Measurements from ENCODE around the gene HOMER1.

Gene HOMER1

GRCh38 chr5:79552984-79553383 is 39.0 kb upstream of the HOMER1 start:
- Histone ChIP-seq H3F3A (ENCODE audit: control insufficient read depth, insufficient read depth) (no peaks in the 10 kb centered on the region; the same call in 1 of the 2 replicates), H3K4me1 (ENCODE audit: control insufficient read depth, low read length) (peaks cover 4% of the 10 kb centered on the region; the same call in 1 of the 2 replicates), H3K9me3 (ENCODE audit: control insufficient read depth, insufficient read depth, low read length) (no peaks in the 10 kb centered on the region), H4K20me1 (ENCODE audit: control insufficient read depth, insufficient read depth, low read depth, low read length) (no peaks in the 10 kb centered on the region), H3K4me2 (ENCODE audit: low read length) (no peak overlapping the region), H3K79me2 (ENCODE audit: control insufficient read depth, low read length) (no peaks in the 10 kb centered on the region), H3K4me3 (ENCODE audit: low read length) (no peak overlapping the region), H3K27me3 (ENCODE audit: control insufficient read depth, low read length) (0 out of 2 replicates have a peak, but pooled peaks cover 6% of the 10 kb centered on the region), H3K36me3 (ENCODE audit: control insufficient read depth, low read length) (no peaks in the 10 kb centered on the region), H3K9me2 (replicated peaks; ENCODE audit: control insufficient read depth, low read length) (no peaks in the 10 kb centered on the region), H3K27ac (ENCODE audit: low read depth, low read length) (no peak overlapping the region)
- TF ChIP-seq CTCF (IDR thresholded peaks at IDR 0.05; ENCODE audit: low read depth, low read length, poor library complexity, severe bottlenecking) (no peak), EZH2phosphoT487 (IDR thresholded peaks at IDR 0.05; ENCODE audit: borderline replicate concordance, low read length) (no peak)

GRCh38 chr5:79547982-79548381 is 34.0 kb upstream of the HOMER1 start:
- H3K4me1 ChIP-seq (ENCODE audit: control insufficient read depth, low read length), result no peaks in the 10 kb centered on the region
- no peaks in the 10 kb centered on the region for H3K36me3 ChIP-seq (ENCODE audit: control insufficient read depth, low read length)
- no peak overlapping the region for H3K4me2 ChIP-seq (ENCODE audit: low read length)
- no peaks in the 10 kb centered on the region for H4K20me1 ChIP-seq (ENCODE audit: control insufficient read depth, insufficient read depth, low read depth, low read length)
- H3K79me2 ChIP-seq (ENCODE audit: control insufficient read depth, low read length), result no peaks in the 10 kb centered on the region
- H3F3A ChIP-seq (ENCODE audit: control insufficient read depth, insufficient read depth), result no peaks in the 10 kb centered on the region
- TF ChIP-seq CTCF (IDR thresholded peaks at IDR 0.05; ENCODE audit: low read depth, low read length, poor library complexity, severe bottlenecking), result no peak
- TF ChIP-seq EZH2phosphoT487 (IDR thresholded peaks at IDR 0.05; ENCODE audit: borderline replicate concordance, low read length), result no peak
- H3K4me3 ChIP-seq (ENCODE audit: low read length), result no peak overlapping the region
- H3K9me2 ChIP-seq (replicated peaks; ENCODE audit: control insufficient read depth, low read length), result no peaks in the 10 kb centered on the region
- 0 out of 2 replicates have a peak, but pooled peaks cover 4% of the 10 kb centered on the region for H3K27me3 ChIP-seq (ENCODE audit: control insufficient read depth, low read length)
- no peaks in the 10 kb centered on the region for H3K9me3 ChIP-seq (ENCODE audit: control insufficient read depth, insufficient read depth, low read length)
- H3K27ac ChIP-seq (ENCODE audit: low read depth, low read length), result no peak overlapping the region

- H3F3A ChIP-seq (ENCODE audit: control insufficient read depth, insufficient read depth), result no peaks in the 10 kb centered on the region
- H3K9me3 ChIP-seq (ENCODE audit: control insufficient read depth, insufficient read depth, low read length), result no peaks in the 10 kb centered on the region
- H3K79me2 ChIP-seq (ENCODE audit: control insufficient read depth, low read length), result no peaks in the 10 kb centered on the region
- H3K4me1 ChIP-seq (ENCODE audit: control insufficient read depth, low read length), result no peaks in the 10 kb centered on the region
- H3K36me3 ChIP-seq (ENCODE audit: control insufficient read depth, low read length), result no peaks in the 10 kb centered on the region
- TF ChIP-seq CTCF (IDR thresholded peaks at IDR 0.05; ENCODE audit: low read depth, low read length, poor library complexity, severe bottlenecking), result no peak
- no peak for TF ChIP-seq EZH2phosphoT487 (IDR thresholded peaks at IDR 0.05; ENCODE audit: borderline replicate concordance, low read length)
- no peaks in the 10 kb centered on the region for H4K20me1 ChIP-seq (ENCODE audit: control insufficient read depth, insufficient read depth, low read depth, low read length)
- no peaks in the 10 kb centered on the region for H3K9me2 ChIP-seq (replicated peaks; ENCODE audit: control insufficient read depth, low read length)
- no peaks in the 10 kb centered on the region for H3K27me3 ChIP-seq (ENCODE audit: control insufficient read depth, low read length)
- no peak overlapping the region for H3K27ac ChIP-seq (ENCODE audit: low read depth, low read length)
- H3K4me2 ChIP-seq (ENCODE audit: low read length), result no peak overlapping the region
- H3K4me3 ChIP-seq (ENCODE audit: low read length), result no peak overlapping the region
Measured at GRCh38 chr5:79547429-79547822, 33.5 kb upstream of the HOMER1 start.
